Stomach smooth muscle (tissue), 2 donors: ENCODE measurements around the gene FOXF2.
A peak's percentile ranks its signal among the peaks of the same experiment; 100 is the strongest.

Experiments used
- H3K27ac ChIP-seq: one replicate; pipeline ENCODE4 v1.7.0; 2013; ENCODE audit warnings: mild to moderate bottlenecking, low read length, inconsistent platforms
- H3K27me3 ChIP-seq, 2 donors: one replicate each; pipeline ENCODE4 v1.7.0; 2013; ENCODE audit warnings: low read length in 2 of 2; ENCODE audit not compliant: insufficient read depth in 2 of 2, control insufficient read depth in 1 of 2
- H3K36me3 ChIP-seq, 2 donors: one replicate each; pipeline ENCODE4 v1.7.0; 2013; ENCODE audit warnings: low read length in 2 of 2; ENCODE audit not compliant: control insufficient read depth in 2 of 2, insufficient read depth in 2 of 2
- H3K4me1 ChIP-seq: one replicate; pipeline ENCODE4 v1.7.0; 2013; ENCODE audit warnings: low read length; ENCODE audit not compliant: control insufficient read depth, insufficient read depth
- H3K4me3 ChIP-seq, 2 donors: one replicate each; pipeline ENCODE4 v1.7.0; 2013; ENCODE audit warnings: low read length in 2 of 2
- H3K9ac ChIP-seq, 2 donors: one replicate each; pipeline ENCODE4 v1.7.0; 2013; ENCODE audit warnings: low read length in 2 of 2, mild to moderate bottlenecking in 1 of 2
- H3K9me3 ChIP-seq, 2 donors: one replicate each; pipeline ENCODE4 v1.7.0; 2013; ENCODE audit warnings: low read length in 2 of 2; ENCODE audit not compliant: control insufficient read depth in 2 of 2
- donor health status: healthy.
- donor health status: Pancreatic carcinoma.

Gene FOXF2

DNA sequence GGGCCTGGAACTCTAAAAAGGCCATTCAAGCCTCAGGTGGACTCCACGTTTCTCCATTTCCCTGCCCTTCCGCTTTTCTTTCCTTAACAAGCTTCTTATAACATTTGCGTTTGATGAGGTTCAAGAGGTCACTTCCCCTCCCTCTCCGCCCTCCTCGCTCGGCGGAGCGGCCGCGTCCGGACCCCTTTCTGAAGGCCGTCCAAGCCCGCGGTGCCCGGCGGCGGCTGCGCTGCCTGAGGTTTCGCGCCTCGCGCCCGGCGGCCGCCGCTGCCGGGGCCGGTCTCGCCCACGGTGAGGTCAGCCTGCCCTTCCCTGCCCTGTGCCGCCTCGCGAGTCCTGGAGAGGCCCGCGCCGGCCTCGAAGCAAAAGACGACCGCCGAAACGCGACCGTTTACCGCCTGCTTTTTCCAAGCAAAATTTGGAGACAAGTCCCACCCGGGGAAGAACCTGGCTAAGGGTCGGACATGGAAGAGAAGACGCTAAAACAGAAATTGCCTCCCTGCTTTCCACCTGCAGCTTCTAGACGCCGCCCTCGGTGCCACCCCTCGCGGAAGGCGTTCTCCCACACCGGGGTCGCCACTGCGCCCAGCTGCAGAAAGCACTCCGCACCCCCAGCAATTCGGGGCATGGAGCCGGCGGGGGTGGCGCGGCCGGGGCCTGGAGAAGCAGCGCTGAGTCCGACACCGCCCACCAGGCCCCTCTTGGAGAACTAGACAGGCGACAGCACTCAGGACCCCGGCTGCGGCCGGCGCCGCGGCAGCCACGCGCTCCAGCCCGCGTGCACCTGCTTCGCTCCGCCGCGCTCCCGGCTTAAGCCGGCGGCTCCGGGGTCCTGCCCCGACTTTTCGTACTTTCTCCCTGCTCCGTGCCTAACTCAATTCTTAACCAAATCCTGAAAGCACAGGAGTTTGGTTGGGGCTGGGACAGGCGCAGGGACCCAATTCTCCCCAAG is 11.0 kb upstream of the FOXF2 start:
- H3K9me3 ChIP-seq = no peaks in the 10 kb centered on the region
- peaks cover 30% of the 10 kb centered on the region for H3K4me1 ChIP-seq
- no peak overlapping the region for H3K9ac ChIP-seq
- H3K27me3 ChIP-seq = peaks cover 10 to 20% of the 10 kb centered on the region in 2 donors
- H3K36me3 ChIP-seq = no peaks in the 10 kb centered on the region
- H3K4me3 ChIP-seq = peak overlapping the region in 1 of 2 donors; percentile 29
- no peak overlapping the region for H3K27ac ChIP-seq

DNA sequence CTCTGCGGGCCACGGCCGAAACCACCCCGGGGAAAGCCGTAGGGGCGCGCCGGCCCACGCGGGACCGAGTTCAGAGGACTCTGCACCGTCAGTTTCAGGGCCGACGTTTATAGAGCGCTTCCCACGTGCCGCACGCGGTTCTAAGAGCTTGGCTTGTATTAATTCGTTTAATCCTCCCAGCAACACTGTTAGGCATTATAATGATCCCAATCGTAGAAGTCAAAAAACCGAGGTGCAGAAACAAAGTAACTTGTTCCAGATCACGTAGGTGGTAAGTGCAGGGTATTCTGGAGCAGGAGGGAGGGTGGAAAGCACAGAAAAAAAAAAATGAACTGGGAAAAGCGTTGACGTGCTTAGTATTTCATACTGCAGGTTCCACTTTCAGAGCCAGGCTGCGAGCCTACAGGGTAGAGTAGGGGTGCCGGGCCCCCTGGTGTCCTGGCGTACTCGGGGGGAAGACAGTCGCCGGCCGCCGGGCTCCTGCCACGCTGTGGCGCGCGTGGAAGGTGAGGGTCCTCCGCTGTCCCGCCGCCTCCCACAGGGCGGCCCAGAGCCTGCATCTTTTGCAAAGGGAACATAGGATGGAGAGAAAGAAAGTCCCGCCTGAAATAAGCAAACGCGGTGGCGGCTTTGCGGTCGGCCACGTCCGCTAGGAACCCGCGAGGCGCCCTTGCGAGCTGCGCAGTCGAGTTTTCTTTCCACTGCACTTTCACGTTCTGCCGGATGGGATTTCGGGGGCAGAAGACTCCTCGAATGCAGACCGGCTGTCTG is 10.2 kb upstream of the FOXF2 start:
- H3K36me3 ChIP-seq = no peaks in the 10 kb centered on the region
- no peak overlapping the region for H3K27ac ChIP-seq
- H3K27me3 ChIP-seq = peaks cover 10 to 20% of the 10 kb centered on the region in 2 donors
- no peak overlapping the region for H3K4me3 ChIP-seq
- no peaks in the 10 kb centered on the region for H3K9me3 ChIP-seq
- peaks cover 30% of the 10 kb centered on the region for H3K4me1 ChIP-seq
- H3K9ac ChIP-seq = no peak overlapping the region

DNA sequence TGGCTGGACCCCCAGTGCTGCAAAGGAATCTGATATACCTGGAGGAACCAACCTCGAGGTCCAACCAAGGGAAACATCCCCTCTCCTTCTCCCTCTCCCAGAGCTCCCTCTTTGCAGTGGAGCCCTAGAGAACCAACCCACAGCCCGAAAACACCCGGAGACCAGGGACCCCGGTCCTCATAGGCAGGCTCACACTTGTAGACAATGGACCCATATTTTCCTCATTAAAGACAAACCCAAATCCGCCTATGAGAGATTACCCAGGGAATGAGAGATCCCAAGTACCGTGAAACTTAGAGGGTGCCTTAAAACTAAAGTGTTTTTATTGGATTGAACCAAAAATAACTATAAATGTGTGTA is 9.6 kb upstream of the FOXF2 start:
- H3K27me3 ChIP-seq = peaks cover 12 to 20% of the 10 kb centered on the region in 2 donors
- no peaks in the 10 kb centered on the region for H3K36me3 ChIP-seq
- peaks cover 30% of the 10 kb centered on the region for H3K4me1 ChIP-seq

DNA sequence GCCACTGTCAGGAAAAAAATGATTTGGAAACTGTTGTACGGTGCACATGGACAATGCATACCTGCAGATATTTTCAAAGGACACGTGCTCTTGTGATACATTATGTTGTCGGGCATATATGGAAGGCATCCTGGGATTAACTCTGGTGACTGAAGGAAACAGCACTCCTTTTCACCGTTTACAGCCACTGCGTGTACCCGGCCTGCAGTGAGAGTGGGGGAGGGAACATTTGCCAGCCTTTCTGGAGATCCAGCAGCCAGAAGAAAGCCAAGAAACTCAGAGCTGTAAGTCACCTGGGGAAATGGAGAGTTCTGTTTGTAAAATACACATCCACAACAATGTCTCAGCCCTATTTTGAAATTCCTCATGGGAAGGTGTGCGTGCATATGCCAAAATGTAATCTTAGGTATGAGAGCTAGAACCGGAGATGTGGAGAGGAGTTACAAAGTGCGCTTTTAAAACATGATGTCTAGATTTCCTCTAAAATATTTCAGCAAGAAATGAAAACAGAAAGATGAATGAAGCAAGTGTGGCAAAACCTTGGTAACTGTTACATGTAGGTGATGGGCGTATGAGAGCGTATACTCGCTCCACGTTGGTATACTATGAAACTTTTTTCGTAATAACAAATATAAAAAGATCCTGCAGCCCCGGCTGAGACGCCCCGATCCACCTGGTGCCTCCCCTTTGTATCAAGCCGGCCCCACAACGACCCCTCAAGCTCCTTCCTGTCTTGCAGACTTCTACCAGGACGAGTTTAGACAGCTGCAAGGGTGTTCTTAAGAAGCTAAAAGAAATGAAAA is 8.6 kb upstream of the FOXF2 start:
- Histone ChIP-seq H3K4me3 (peak overlapping the region; percentile 1 to 76), H3K9me3 (no peaks in the 10 kb centered on the region), H3K27ac (peak overlapping the region; percentile 24), H3K36me3 (no peaks in the 10 kb centered on the region), H3K4me1 (peaks cover 34% of the 10 kb centered on the region), H3K9ac (peak overlapping the region in 1 of 2 donors; percentile 47), H3K27me3 (peaks cover 12 to 20% of the 10 kb centered on the region in 2 donors)

More for the DNA sequence above, 9.6 kb upstream of the FOXF2 start:
- no peak overlapping the region for H3K9ac ChIP-seq
- no peaks in the 10 kb centered on the region for H3K9me3 ChIP-seq
- H3K4me3 ChIP-seq = no peak overlapping the region
- H3K27ac ChIP-seq = no peak overlapping the region

DNA sequence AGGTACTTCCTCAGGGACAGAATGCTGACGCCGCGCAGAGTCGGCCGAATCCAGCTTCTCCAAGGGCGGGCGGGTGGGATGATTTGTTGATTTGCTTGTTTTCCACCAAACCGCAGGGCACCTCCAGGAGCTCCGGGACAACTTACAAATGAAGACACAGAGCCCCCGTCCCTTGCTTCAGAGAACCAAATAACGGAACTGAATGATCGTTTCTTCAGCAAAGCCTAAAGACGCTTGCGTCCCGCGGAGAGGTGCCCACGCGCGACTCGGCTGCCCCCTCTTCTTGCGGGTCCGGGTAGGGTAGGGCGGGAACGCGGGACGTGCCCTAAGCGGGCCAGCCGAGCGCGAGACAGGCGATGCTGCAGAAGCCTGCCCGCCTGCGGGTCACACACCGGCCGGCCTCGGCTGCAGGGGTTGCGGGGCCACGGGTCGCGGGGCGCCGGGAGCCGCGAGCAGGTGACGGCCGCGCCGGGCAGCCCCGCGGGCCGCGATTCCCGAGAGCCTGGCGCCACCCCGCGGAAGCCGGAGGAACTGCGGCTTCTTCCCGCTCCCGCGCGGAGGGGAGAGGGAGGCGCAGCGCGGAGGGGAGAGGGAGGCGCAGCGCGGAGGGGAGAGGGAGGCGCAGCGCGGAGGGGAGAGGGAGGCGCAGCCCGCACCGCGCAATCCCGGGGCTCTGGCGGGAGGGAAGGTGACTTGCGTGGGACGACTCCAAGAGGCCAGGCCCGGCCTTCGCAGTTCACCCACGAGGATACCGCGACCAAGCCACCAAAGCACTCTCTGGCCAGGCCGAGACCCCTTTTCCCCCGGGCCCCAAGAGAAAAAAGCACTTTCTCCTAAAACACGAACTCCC is 7.7 kb upstream of the FOXF2 start:
- H3K4me1 ChIP-seq = peaks cover 43% of the 10 kb centered on the region
- no peaks in the 10 kb centered on the region for H3K36me3 ChIP-seq
- H3K27me3 ChIP-seq = peaks cover 12 to 20% of the 10 kb centered on the region in 2 donors
- H3K27ac ChIP-seq = peak overlapping the region; percentile 90
- H3K9ac ChIP-seq = peak overlapping the region; percentile 58 to 66
- no peaks in the 10 kb centered on the region for H3K9me3 ChIP-seq
- peak overlapping the region; percentile 67 to 76 for H3K4me3 ChIP-seq

DNA sequence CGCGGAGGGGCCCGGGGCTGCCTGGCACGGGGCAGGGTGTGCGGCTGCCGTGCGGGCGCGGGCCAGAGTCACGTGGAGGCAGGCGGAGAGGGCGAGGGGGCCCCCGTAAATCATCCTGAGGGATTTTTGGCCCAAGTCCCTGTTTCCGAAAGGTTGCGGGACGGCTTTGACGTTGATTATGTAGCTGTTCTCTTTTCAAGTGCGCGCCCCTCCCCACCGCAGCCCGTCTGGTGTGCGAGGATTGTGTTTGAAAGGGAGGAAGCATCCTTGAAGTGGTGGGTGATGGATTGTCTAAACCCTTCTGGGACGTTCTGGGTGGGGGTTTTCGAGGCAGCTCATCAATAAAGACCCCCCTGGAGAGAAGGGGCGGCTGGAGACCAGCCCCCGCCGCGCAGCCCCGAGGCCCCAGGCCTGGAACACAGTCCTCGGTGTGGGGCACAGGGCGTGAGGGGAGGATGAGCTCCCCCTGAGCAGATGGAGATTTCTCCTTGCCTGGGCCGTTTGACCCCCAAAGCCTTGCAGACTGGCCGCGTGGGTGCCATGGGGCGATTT is 7.0 kb upstream of the FOXF2 start:
- no peaks in the 10 kb centered on the region for H3K9me3 ChIP-seq
- H3K4me1 ChIP-seq = peaks cover 43% of the 10 kb centered on the region
- H3K36me3 ChIP-seq = no peaks in the 10 kb centered on the region
- H3K27ac ChIP-seq = peak overlapping the region; percentile 90
- peak overlapping the region in 1 of 2 donors; percentile 76 for H3K4me3 ChIP-seq
- peaks cover 12 to 20% of the 10 kb centered on the region in 2 donors for H3K27me3 ChIP-seq
- peak overlapping the region; percentile 66 to 71 for H3K9ac ChIP-seq

DNA sequence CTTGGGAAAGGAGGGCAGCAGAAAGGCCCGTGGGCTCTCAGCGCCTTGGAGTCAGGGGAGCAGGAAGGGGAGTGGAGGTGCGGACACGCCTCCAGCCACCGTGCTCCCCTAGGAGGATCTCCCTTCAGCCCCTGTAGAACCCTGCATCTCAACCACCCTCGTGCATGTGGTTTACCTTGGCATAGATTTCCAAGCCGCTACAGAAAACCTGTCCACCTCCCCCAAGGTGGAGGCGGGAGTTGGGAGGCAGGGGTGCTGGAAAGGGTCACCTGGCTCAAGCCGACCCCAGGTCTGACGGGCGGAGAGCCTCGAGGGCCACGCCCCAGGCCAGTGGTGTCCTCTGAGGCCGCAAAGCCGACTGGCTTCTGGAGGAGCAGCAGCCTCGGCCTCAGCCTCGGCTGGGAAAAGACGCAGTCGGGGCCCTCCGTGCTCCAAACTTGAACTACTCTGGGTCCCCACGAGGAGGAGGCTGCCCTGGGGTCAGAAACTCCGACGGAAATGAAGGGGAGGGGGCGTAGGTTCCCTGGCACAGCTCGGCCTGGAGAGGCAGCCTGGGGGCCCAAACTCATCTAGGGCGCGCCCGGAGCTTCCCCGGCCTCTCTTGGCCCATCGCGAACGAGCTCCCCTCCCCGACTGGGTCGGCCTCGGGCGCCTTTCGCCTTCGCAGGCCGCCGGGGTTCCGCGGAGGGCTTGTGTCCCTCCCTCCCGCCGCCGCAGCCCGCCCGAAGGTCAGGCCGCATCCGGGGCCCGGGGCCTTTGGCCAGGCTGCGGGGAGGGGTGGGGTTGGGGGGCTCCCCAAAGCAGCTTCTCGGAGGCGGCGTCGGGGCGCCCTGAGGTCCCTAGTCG is 6.3 kb upstream of the FOXF2 start:
- H3K9me3 ChIP-seq = no peaks in the 10 kb centered on the region
- no peaks in the 10 kb centered on the region for H3K36me3 ChIP-seq
- peaks cover 39% of the 10 kb centered on the region for H3K4me1 ChIP-seq
- H3K27ac ChIP-seq = peak overlapping the region; percentile 90
- H3K9ac ChIP-seq = peak overlapping the region; percentile 66 to 71
- peaks cover 12 to 20% of the 10 kb centered on the region in 2 donors for H3K27me3 ChIP-seq
- H3K4me3 ChIP-seq = peak overlapping the region; percentile 3 to 77

DNA sequence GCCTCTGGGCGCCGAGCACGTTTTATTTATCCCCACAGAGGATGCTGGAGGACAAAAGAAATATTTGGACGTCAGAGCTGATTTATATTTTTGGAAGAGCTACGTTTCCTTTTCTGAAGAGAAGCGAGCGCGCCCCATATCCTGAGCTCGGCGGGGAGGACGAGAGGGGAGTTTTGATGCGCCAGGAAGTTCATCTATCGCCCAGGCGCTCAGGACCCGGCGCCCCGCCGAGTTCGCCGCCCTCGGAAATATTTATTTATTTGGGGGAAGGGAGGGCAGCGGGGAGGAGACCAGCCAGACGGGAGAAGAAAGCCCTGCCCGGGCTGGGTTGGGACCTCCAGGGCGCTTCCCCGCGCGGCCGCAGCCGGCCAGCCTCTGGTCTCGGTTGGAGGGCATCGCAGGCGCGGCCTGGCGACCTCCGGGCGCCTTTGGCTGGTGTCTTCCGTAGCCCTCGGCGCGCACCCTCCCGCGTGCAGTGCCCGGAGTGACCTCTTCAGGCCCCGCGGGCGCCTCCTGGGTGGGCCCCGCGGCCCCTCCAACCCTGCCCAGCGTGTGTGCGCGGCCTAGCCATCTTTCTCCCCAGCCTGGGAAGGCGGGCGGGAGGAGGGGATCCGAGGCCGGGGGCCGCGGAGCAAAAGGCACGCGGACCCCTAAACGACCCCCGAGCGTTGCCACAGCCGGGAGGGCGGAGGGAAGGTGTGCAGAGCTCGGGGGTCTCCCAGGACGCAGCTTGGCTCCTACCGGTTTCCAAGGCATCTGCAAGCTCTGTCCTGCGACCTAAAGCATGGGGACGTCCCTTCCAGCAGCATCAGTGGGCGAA is 5.4 kb upstream of the FOXF2 start:
- Histone ChIP-seq H3K27ac (peak overlapping the region; percentile 90), H3K9me3 (no peaks in the 10 kb centered on the region), H3K4me3 (peak overlapping the region; percentile 43 to 77), H3K9ac (peak overlapping the region; percentile 64 to 66), H3K27me3 (peaks cover 12 to 16% of the 10 kb centered on the region in 2 donors), H3K4me1 (peaks cover 44% of the 10 kb centered on the region), H3K36me3 (no peaks in the 10 kb centered on the region)
